NB4 (cell line): ENCODE results near the gene GNAO1.

Experiments
- DNase-seq: peaks from one replicate; pipeline ENCODE4 v3.0.0; 2010; ENCODE audit warnings: low read depth
- H3K4me3 ChIP-seq: one replicate; pipeline ENCODE4 v1.5.1; 2011; ENCODE audit warnings: mild to moderate bottlenecking, low read depth, low read length, moderate library complexity
- CTCF ChIP-seq: IDR thresholded peaks from one replicate; pipeline ENCODE4 v1.5.1; 2012; ENCODE audit warnings: low read depth, low read length
- MAX ChIP-seq: IDR thresholded peaks from 2 replicates; pipeline ENCODE4 v1.6.1; 2011; ENCODE audit warnings: low read depth, low read length
- MYC ChIP-seq: IDR thresholded peaks from 2 replicates; pipeline ENCODE4 v1.6.1; 2011; ENCODE audit warnings: low read depth, low read length
- POLR2A ChIP-seq: IDR thresholded peaks from 2 replicates; pipeline ENCODE4 v1.6.1; 2011; ENCODE audit warnings: mild to moderate bottlenecking; ENCODE audit not compliant: insufficient read length; ENCODE audit errors: extremely low read depth

The GNAO1 gene

GRCh38 chr16:56344518-56345405 is 153.5 kb downstream of the GNAO1 start:
- no peak for TF ChIP-seq CTCF
- TF ChIP-seq MYC, result no peak
- no peak for TF ChIP-seq MAX
- no peak for DNase-seq
- no peak overlapping the region for H3K4me3 ChIP-seq

GRCh38 chr16:56345406-56346050 is 154.2 kb downstream of the GNAO1 start:
- H3K4me3 ChIP-seq, result no peak overlapping the region
- TF ChIP-seq MAX (no peak), MYC (no peak), POLR2A (no peak), CTCF (no peak)
- no peak for DNase-seq

- DNase-seq, result no peak
- no peak overlapping the region for H3K4me3 ChIP-seq
- no peak for TF ChIP-seq MYC
- no peak for TF ChIP-seq POLR2A
- no peak for TF ChIP-seq CTCF
- no peak for TF ChIP-seq MAX
These were observed 155.0 kb downstream of the GNAO1 start for GRCh38 chr16:56346131-56346890.

- H3K4me3 ChIP-seq, result no peak overlapping the region
- no peak for DNase-seq
- TF ChIP-seq MYC (no peak), MAX (no peak), CTCF (no peak)
These were observed 155.9 kb downstream of the GNAO1 start for GRCh38 chr16:56347166-56347565.

GRCh38 chr16:56347670-56348069 is 156.4 kb downstream of the GNAO1 start:
- no peak overlapping the region for H3K4me3 ChIP-seq
- TF ChIP-seq MAX (no peak), POLR2A (no peak), MYC (no peak), CTCF (no peak)
- DNase-seq, result no peak
